Colon (tissue), 2 donors: ENCODE data around the gene ARHGAP32.

Experiments used
- FAIRE-seq: peaks from 2 replicates; lab custom pipeline; 2012; peaks lifted over from hg19 to GRCh38; lab: Jason Lieb, UNC
- donor health status: control.
- donor health status: control.

ARHGAP32 gene

GRCh38 chr11:129109701-129110100, 82.4 kb downstream of the ARHGAP32 start:
- FAIRE-seq: no peak

GRCh38 chr11:129106788-129107187, 85.3 kb downstream of the ARHGAP32 start:
- FAIRE-seq: no peak

GRCh38 chr11:129102756-129103155, 89.4 kb downstream of the ARHGAP32 start:
- FAIRE-seq: no peak

GRCh38 chr11:129102225-129102624, 89.9 kb downstream of the ARHGAP32 start:
- FAIRE-seq: no peak

- no peak for FAIRE-seq
Observed at GRCh38 chr11:129093283-129093682, 98.8 kb downstream of the ARHGAP32 start.

- FAIRE-seq: no peak
Observed at GRCh38 chr11:129090056-129090455, 102.1 kb downstream of the ARHGAP32 start.

- FAIRE-seq: no peak
Observed at GRCh38 chr11:129089279-129089678, 102.8 kb downstream of the ARHGAP32 start.

- FAIRE-seq: no peak
Observed at GRCh38 chr11:129086976-129087375, 105.1 kb downstream of the ARHGAP32 start.

- no peak for FAIRE-seq
Observed at GRCh38 chr11:129077191-129077590, 114.9 kb downstream of the ARHGAP32 start.

GRCh38 chr11:129075757-129076156, 116.4 kb downstream of the ARHGAP32 start:
- FAIRE-seq: no peak

GRCh38 chr11:129067454-129067853, 124.7 kb downstream of the ARHGAP32 start:
- no peak for FAIRE-seq

GRCh38 chr11:129066229-129066628, 125.9 kb downstream of the ARHGAP32 start:
- FAIRE-seq: no peak

GRCh38 chr11:129063118-129063517, 129.0 kb downstream of the ARHGAP32 start:
- FAIRE-seq: no peak

- no peak for FAIRE-seq
Observed at GRCh38 chr11:129061492-129062230, 130.5 kb downstream of the ARHGAP32 start.

GRCh38 chr11:129056916-129057315, 135.2 kb downstream of the ARHGAP32 start:
- FAIRE-seq: no peak

- no peak for FAIRE-seq
Observed at GRCh38 chr11:129055196-129055595, 136.9 kb downstream of the ARHGAP32 start.

- no peak for FAIRE-seq
Observed at GRCh38 chr11:129048911-129049310, 143.2 kb downstream of the ARHGAP32 start.

- FAIRE-seq: no peak
Observed at GRCh38 chr11:129045150-129045549, 147.0 kb downstream of the ARHGAP32 start.

GRCh38 chr11:129042503-129042902, 149.6 kb downstream of the ARHGAP32 start:
- no peak for FAIRE-seq

GRCh38 chr11:129041611-129042018, 150.5 kb downstream of the ARHGAP32 start:
- FAIRE-seq: no peak

- no peak for FAIRE-seq
Observed at GRCh38 chr11:129040934-129041333, 151.2 kb downstream of the ARHGAP32 start.

- no peak for FAIRE-seq
Observed at GRCh38 chr11:129035244-129035643, 156.9 kb downstream of the ARHGAP32 start.

- FAIRE-seq: no peak
Observed at GRCh38 chr11:129034001-129034400, 158.1 kb downstream of the ARHGAP32 start.

- no peak for FAIRE-seq
Observed at GRCh38 chr11:129023968-129024676, 168.0 kb downstream of the ARHGAP32 start.
